Activated CD4-positive, alpha-beta T cell treated with anti-CD3 and anti-CD28 coated beads, Interleukin-2, Interleukin-6, amounts not matched to agents 100 ng/mL and 50 ng/mL, durations not matched to agents 16 hours and 8 hours (primary cell): ENCODE measurements around the gene TRIOBP.
A peak's percentile ranks its signal among the peaks of the same experiment; 100 is the strongest.

Source experiments
- DNase-seq: peaks from one replicate; pipeline ENCODE4 v3.0.0-alpha.2; 2020

Gene TRIOBP

GRCh38 chr22:37731804-37732471 is 35.1 kb downstream of the TRIOBP start:
- DNase-seq: no peak

DNA sequence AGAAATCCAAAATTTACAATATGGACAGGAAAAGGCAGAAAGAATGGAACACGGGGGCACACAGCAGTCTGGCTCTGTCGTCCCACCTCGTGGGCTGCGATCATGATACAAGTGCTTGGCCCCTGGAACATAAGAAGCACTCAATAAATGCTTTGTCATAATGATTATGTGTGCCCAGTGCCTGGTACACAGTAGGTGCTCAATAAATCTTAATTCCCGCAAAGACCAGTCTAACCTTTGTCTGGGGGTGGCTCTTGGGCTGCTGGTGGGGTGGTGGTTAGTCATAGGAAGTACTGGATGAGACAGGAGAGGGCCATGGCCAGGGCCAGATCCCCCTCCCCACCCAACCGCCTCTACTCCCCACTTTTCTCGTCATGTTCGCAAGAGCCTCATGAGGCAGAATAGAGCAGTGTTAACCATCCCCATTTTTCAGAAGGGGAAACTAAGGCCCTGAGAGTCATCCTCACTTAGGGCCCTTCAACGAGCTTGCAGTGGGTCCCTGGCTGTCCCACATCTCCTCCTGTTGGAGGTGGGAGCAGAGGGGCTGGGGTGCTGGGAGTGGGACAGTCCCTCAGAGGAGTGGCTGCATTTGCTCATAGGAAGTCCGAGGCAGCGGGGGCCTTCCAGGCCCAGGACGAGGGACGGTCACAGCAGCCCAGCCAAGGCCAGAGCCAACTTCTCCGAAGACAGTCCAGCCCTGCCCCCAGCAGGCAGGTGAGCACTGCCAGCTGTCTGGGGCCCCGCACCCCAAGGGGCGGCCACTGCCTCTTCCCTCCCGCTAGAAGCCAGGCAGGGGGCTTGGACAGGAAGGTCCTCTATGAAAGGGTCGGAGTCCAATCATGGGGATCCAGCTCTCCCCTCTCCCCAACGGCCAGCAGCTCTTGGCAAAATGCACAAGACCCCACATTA is 36.1 kb downstream of the TRIOBP start:
- DNase-seq: no peak

- no peak for DNase-seq
These were observed 37.0 kb downstream of the TRIOBP start for GRCh38 chr22:37733625-37734401.

- DNase-seq: no peak
These were observed 37.5 kb downstream of the TRIOBP start for GRCh38 chr22:37734402-37734700.

- DNase-seq: no peak
These were observed 38.2 kb downstream of the TRIOBP start for GRCh38 chr22:37734964-37735451.

GRCh38 chr22:37739035-37739434 is 42.2 kb downstream of the TRIOBP start:
- DNase-seq: no peak

DNA sequence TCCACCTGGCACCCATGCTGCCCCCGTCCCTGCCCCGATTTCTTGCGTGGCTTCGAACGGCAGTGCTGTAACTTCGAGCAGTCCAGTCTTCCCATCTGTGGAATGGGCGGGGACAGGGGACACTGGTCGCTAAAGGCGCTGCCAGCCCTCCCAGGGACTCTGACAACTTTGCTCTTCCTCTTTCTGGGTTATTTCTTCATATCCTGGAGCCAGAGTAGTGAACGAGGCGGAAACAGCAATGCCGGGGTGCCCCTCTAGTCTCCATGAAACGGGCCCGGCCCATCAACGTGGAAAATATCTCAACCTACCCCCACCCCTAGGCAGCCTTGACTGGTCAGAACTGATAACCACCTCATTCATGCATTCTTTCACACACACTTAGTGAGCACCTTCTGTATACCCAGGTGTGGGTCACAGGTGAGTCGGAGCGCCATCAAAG is 42.8 kb downstream of the TRIOBP start:
- DNase-seq: no peak

- no peak for DNase-seq
These were observed 43.8 kb downstream of the TRIOBP start for GRCh38 chr22:37740455-37741311.

DNA sequence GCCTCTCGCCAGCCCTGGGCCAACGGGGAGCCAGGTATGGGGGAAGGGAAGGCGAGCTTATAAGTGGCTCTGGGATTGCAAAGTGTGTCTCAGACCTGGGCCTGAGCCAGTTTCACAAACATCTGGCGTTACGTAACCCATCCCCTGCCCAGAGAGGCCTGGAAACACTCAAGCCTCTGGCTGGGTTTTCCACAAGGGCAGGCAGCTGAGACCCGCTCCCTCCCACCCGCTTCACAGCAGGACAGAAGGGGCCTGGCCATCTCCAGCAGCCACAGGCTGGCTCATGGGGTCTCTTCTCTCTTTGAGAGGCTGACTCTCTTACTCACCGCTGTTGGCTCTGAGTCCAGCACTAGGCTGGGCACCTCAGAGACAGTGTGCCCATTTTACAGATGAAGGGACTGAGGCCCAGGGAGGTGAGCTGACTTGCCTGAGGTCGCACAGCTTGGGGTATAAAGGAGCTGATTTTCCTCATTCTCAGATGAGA is 44.5 kb downstream of the TRIOBP start:
- no peak for DNase-seq

DNA sequence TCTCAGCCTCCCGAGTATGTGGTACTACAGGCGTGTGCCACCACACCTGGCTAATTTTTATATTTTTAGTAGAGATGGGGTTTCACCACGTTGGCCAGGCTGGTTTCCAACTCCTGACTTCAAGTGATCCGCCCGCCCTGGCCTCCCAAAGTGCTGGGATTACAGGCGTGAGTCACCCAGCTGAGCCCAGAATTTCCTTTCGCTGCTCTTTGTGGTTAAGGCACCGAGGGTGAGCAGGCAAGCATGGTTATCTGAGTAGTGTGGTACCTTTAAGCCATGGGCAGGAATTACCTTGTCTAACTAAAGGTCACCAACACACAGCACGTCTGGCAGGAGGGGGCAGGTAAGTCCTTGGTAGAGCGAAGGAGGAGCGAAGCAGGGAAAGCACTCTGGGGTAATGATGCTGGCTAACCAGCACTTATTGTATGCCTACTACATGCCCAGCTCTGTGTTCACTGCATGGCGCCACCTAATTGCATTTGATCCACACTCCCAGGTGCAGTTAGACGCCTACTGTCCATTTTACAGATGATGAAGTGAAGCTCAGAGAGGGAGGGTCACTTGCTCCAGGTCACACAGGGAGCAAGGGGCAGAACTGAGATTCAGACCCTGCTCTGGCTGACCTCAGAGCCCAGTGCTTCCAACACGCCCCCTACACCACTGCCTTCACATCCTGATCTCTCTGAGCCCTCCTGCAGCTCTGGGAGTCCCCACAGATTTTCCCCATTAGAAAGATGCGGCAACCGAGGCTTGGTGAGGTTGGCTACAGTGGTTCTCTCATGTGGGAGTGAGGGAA is 45.7 kb downstream of the TRIOBP start:
- no peak for DNase-seq

- no peak for DNase-seq
These were observed 47.7 kb downstream of the TRIOBP start for GRCh38 chr22:37744589-37744988.

DNA sequence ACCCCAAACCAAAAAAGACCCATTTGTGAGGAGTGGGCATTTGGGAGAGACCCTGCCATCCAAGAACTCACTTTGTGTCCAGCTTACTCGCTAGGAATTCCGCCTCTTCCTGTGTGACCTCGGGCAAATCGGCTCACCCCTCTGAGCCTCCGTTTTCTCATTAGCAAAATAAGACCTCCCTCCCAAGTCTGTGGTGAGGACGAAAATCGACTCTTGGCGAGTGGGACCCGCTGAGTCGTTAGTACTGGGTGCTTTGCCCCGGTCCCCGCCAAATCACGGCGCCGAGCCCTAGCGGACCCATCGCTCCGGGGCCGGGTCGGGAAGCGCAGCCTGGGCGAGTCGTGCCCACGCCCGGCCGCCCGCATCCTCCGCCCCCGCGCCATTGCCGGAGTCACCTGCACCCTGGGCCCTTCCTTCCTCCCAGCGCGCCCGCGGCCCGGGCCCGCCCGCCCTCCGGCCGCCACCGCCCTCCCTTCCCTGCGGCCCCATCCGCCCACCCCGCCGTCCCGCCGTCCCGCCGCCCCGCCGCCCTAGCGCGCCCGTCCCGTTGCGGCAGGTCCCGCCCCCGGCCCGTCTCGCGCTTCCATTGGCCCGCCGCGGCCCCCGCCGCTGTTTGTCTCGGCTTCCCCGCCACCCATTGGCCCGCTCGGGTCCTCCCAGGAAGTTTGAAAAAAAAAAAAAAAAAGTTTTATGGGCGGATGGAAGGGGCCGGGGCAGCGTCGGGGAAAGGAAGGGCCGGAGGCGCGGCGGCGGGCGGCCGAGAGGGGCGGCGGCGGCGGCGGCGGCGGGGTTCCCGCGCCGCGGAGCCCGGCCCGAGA is 48.9 kb downstream of the TRIOBP start:
- DNase-seq: peak; percentile 93

DNA sequence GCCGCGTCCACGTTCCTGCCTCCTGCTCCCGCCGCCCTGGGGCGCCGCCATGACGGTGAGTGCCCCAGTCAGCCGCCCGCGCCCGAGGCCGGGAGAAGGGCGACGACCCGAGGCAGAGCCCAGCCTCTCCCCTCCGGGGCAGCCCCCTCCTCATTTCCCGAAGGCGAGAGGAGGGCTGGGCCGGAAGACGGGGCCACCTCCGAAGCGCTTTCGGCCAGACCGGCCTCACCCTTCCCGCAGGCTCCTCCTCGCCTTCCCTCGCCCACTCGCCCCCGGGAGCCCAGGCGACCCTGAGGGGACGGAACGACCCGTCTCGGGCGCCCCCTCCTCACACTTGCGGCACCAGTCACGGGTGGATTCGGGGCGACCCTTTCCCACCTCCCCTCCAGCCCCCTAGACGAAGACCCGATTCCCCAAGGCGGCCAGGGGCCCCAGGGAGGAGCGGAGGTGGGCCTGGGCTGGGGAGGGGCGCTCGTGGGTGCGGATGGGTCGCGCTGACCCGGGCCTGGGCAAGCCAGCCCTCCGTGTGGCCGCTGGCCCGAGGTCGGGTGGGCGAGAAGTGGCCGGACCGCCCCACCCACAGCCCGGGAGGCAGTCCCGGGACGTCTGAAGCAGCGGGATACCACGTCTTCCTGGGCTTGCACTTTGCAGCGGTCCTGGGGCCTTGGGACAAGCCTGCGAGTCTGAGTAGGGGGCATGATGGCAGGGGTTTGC is 49.7 kb downstream of the TRIOBP start:
- no peak for DNase-seq

DNA sequence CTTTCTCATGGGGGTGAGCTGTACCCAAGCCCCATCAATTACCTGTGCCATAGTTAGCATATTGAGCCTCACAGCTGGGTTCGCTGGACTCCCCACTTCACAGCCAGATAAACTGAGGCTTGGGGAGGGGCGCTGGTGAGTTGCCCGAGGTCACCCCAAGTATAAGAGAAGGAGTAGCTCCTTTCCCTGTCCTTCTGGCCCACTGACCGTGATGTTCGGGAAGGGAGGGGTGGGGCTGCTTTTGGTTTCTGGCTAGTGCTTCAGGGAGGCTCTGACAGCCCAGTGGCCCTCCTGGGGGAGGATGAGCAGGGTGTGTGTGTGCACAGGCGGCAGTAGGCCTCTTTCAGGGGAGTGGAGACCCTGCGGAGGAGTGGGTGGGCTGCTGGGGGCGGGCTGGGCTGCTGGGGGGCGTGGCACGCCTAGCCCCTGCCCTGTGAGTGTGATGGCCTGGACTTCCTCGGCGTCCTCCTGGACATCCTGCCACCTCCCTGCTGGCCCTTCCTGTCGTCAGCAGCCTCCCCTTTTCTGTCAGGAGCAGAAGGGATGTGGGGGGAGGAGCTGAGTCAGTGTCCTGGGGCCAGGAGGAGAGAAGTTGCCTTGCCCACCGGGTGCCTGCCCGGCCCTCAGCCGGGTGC is 50.3 kb downstream of the TRIOBP start:
- no peak for DNase-seq

GRCh38 chr22:37747715-37748100 is 50.9 kb downstream of the TRIOBP start:
- DNase-seq: no peak

DNA sequence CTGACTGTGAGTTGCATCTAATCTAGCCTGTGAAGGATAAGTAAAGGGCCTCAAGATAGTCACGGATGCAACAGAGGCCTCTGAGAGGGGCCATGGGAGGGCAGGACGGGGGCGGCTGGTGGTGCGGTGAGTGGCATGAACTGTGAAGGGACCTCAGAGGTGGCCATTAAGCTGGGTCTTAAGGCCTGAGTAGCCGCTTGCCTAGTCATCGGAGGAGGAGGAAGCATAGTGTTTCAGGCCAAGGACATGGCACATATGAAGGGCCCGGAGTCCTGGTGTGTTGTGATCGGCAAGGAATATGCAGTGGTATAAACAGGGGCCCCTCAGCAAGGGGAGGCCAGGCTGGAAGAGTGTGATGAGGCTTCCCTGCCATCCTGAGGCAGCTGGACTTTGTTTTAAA is 51.8 kb downstream of the TRIOBP start:
- no peak for DNase-seq

DNA sequence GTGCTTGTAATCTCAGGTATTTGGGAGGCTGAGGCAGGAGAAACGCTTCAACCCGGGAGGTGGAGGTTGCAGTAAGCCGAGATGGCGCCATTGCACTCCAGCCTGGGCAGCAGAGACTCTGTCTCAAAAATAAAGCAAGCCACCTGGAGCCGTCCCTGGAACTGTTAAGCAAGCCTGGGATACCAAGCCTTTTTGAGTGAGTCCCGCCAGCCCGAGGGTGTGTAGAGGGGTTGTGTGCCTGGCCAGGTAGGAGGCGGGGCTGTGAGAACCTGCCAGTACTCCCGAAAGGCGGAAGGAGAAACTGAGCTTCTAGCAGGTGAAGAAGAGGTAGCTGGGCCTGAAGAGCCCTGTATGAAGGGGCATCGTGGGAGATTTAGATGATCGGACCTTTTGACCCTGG is 52.4 kb downstream of the TRIOBP start:
- no peak for DNase-seq

- DNase-seq: no peak
These were observed 53.2 kb downstream of the TRIOBP start for GRCh38 chr22:37749831-37750595.
